Activated naive CD8-positive, alpha-beta T cell (primary cell): Measurements from ENCODE around the gene RYR3.

ENCODE experiments used
- H3K27ac Mint-ChIP-seq: one replicate; pipeline ENCODE4 v1.8.0; 2021; ENCODE audit warnings: mixed read lengths
- H3K27me3 Mint-ChIP-seq: one replicate; pipeline ENCODE4 v1.8.0; 2021; ENCODE audit warnings: mixed read lengths
- H3K36me3 Mint-ChIP-seq: one replicate; pipeline ENCODE4 v1.8.0; 2021; ENCODE audit warnings: mixed read lengths
- H3K4me1 Mint-ChIP-seq: one replicate; pipeline ENCODE4 v1.8.0; 2021; ENCODE audit warnings: low read depth, mixed read lengths
- H3K4me3 Mint-ChIP-seq: one replicate; pipeline ENCODE4 v1.8.0; 2021; ENCODE audit warnings: mild to moderate bottlenecking, mixed read lengths
- H3K9me3 Mint-ChIP-seq: one replicate; pipeline ENCODE4 v1.8.0; 2021; ENCODE audit warnings: low read depth, mixed read lengths

Gene RYR3

GRCh38 chr15:33858836-33859235 is 548.1 kb downstream of the RYR3 start:
- Mint-ChIP-seq H3K27me3 (no peaks in the 10 kb centered on the region), H3K4me1 (no peaks in the 10 kb centered on the region), H3K36me3 (peaks cover 12% of the 10 kb centered on the region), H3K4me3 (no peak overlapping the region), H3K9me3 (no peaks in the 10 kb centered on the region), H3K27ac (no peak overlapping the region)

- no peak overlapping the region for H3K27ac Mint-ChIP-seq
- H3K4me3 Mint-ChIP-seq, result no peak overlapping the region
- no peaks in the 10 kb centered on the region for H3K9me3 Mint-ChIP-seq
- H3K27me3 Mint-ChIP-seq, result no peaks in the 10 kb centered on the region
- H3K4me1 Mint-ChIP-seq, result no peaks in the 10 kb centered on the region
- peaks cover 22% of the 10 kb centered on the region for H3K36me3 Mint-ChIP-seq
These were observed 549.3 kb downstream of the RYR3 start for GRCh38 chr15:33859992-33860545.

- Mint-ChIP-seq H3K36me3 (peaks cover 26% of the 10 kb centered on the region), H3K4me1 (no peaks in the 10 kb centered on the region), H3K27ac (no peak overlapping the region), H3K4me3 (no peak overlapping the region), H3K27me3 (no peaks in the 10 kb centered on the region), H3K9me3 (no peaks in the 10 kb centered on the region)
These were observed 550.0 kb downstream of the RYR3 start for GRCh38 chr15:33860754-33861153.

GRCh38 chr15:33864360-33865075 is 553.8 kb downstream of the RYR3 start:
- Mint-ChIP-seq H3K4me3 (no peak overlapping the region), H3K27me3 (no peaks in the 10 kb centered on the region), H3K27ac (no peak overlapping the region), H3K36me3 (peaks cover 33% of the 10 kb centered on the region), H3K4me1 (no peaks in the 10 kb centered on the region), H3K9me3 (no peaks in the 10 kb centered on the region)

GRCh38 chr15:33865416-33865815 is 554.6 kb downstream of the RYR3 start:
- Mint-ChIP-seq H3K4me1 (no peaks in the 10 kb centered on the region), H3K9me3 (no peaks in the 10 kb centered on the region), H3K27me3 (no peaks in the 10 kb centered on the region), H3K36me3 (peaks cover 29% of the 10 kb centered on the region), H3K27ac (no peak overlapping the region), H3K4me3 (no peak overlapping the region)

GRCh38 chr15:33866101-33866737 is 555.5 kb downstream of the RYR3 start:
- no peaks in the 10 kb centered on the region for H3K4me1 Mint-ChIP-seq
- H3K4me3 Mint-ChIP-seq, result no peak overlapping the region
- H3K9me3 Mint-ChIP-seq, result no peaks in the 10 kb centered on the region
- H3K36me3 Mint-ChIP-seq, result peaks cover 31% of the 10 kb centered on the region
- no peaks in the 10 kb centered on the region for H3K27me3 Mint-ChIP-seq
- no peak overlapping the region for H3K27ac Mint-ChIP-seq

GRCh38 chr15:33871980-33872379 is 561.2 kb downstream of the RYR3 start:
- no peaks in the 10 kb centered on the region for H3K4me1 Mint-ChIP-seq
- no peak overlapping the region for H3K4me3 Mint-ChIP-seq
- H3K27me3 Mint-ChIP-seq, result no peaks in the 10 kb centered on the region
- H3K36me3 Mint-ChIP-seq, result peaks cover 20% of the 10 kb centered on the region
- H3K27ac Mint-ChIP-seq, result no peak overlapping the region
- no peaks in the 10 kb centered on the region for H3K9me3 Mint-ChIP-seq

GRCh38 chr15:33872416-33873106 is 561.8 kb downstream of the RYR3 start:
- Mint-ChIP-seq H3K4me1 (no peaks in the 10 kb centered on the region), H3K36me3 (peaks cover 16% of the 10 kb centered on the region), H3K27ac (no peak overlapping the region), H3K4me3 (no peak overlapping the region), H3K27me3 (no peaks in the 10 kb centered on the region), H3K9me3 (no peaks in the 10 kb centered on the region)

GRCh38 chr15:33874156-33874555 is 563.4 kb downstream of the RYR3 start:
- Mint-ChIP-seq H3K4me3 (no peak overlapping the region), H3K4me1 (no peaks in the 10 kb centered on the region), H3K36me3 (peaks cover 16% of the 10 kb centered on the region), H3K9me3 (no peaks in the 10 kb centered on the region), H3K27me3 (no peaks in the 10 kb centered on the region), H3K27ac (no peak overlapping the region)

- Mint-ChIP-seq H3K4me1 (no peaks in the 10 kb centered on the region), H3K4me3 (no peak overlapping the region), H3K9me3 (peaks cover 13% of the 10 kb centered on the region), H3K27me3 (no peaks in the 10 kb centered on the region), H3K27ac (no peak overlapping the region), H3K36me3 (peaks cover 6% of the 10 kb centered on the region)
These were observed 572.2 kb downstream of the RYR3 start for GRCh38 chr15:33882921-33883320.

- Mint-ChIP-seq H3K9me3 (peaks cover 17% of the 10 kb centered on the region), H3K4me3 (no peak overlapping the region), H3K36me3 (peaks cover 12% of the 10 kb centered on the region), H3K27me3 (no peaks in the 10 kb centered on the region), H3K27ac (no peak overlapping the region), H3K4me1 (no peaks in the 10 kb centered on the region)
These were observed 577.4 kb downstream of the RYR3 start for GRCh38 chr15:33888176-33888575.

- no peak overlapping the region for H3K27ac Mint-ChIP-seq
These were observed 583.4 kb downstream of the RYR3 start for GRCh38 chr15:33894193-33894592.

GRCh38 chr15:33902043-33902442 is 591.3 kb downstream of the RYR3 start:
- Mint-ChIP-seq H3K9me3 (peaks cover 3% of the 10 kb centered on the region), H3K27ac (no peak overlapping the region), H3K4me3 (no peak overlapping the region), H3K4me1 (no peaks in the 10 kb centered on the region), H3K36me3 (peaks cover 9% of the 10 kb centered on the region), H3K27me3 (no peaks in the 10 kb centered on the region)

More at GRCh38 chr15:33894193-33894592, 583.4 kb downstream of the RYR3 start:
- Mint-ChIP-seq H3K9me3 (no peaks in the 10 kb centered on the region), H3K4me3 (no peak overlapping the region), H3K27me3 (no peaks in the 10 kb centered on the region), H3K4me1 (no peaks in the 10 kb centered on the region), H3K36me3 (peaks cover 4% of the 10 kb centered on the region)

GRCh38 chr15:33903661-33904060 is 592.9 kb downstream of the RYR3 start:
- H3K27ac Mint-ChIP-seq, result no peak overlapping the region
- peaks cover 9% of the 10 kb centered on the region for H3K36me3 Mint-ChIP-seq
- H3K4me1 Mint-ChIP-seq, result no peaks in the 10 kb centered on the region
- no peaks in the 10 kb centered on the region for H3K27me3 Mint-ChIP-seq
- peaks cover 3% of the 10 kb centered on the region for H3K9me3 Mint-ChIP-seq
- no peak overlapping the region for H3K4me3 Mint-ChIP-seq

- no peaks in the 10 kb centered on the region for H3K9me3 Mint-ChIP-seq
These were observed 596.6 kb downstream of the RYR3 start for GRCh38 chr15:33907326-33907725.

More at GRCh38 chr15:33907326-33907725, 596.6 kb downstream of the RYR3 start:
- Mint-ChIP-seq H3K4me1 (no peaks in the 10 kb centered on the region), H3K27me3 (no peaks in the 10 kb centered on the region), H3K27ac (no peak overlapping the region), H3K36me3 (peaks cover 5% of the 10 kb centered on the region), H3K4me3 (no peak overlapping the region)
